Activated T-cell treated with anti-CD3 and anti-CD28 coated beads, Interleukin-2, amount 50 U/mL, for 24 hours (primary cell): ENCODE measurements around the gene SHOC1.

ENCODE experiments used
- DNase-seq: peaks from one replicate; pipeline ENCODE4 v3.0.0-alpha.2; 2020
- H3K27ac Mint-ChIP-seq: 2 replicates; pipeline ENCODE4 v1.8.0; 2020; ENCODE audit warnings: mild to moderate bottlenecking, mixed read lengths
- H3K27me3 Mint-ChIP-seq: 2 replicates; pipeline ENCODE4 v1.8.0; 2020; ENCODE audit warnings: mixed read lengths
- H3K36me3 Mint-ChIP-seq: 2 replicates; pipeline ENCODE4 v1.8.0; 2020; ENCODE audit warnings: low read depth, mixed read lengths
- H3K4me1 Mint-ChIP-seq: 2 replicates; pipeline ENCODE4 v1.8.0; 2020; ENCODE audit warnings: low read depth, mixed read lengths
- H3K4me3 Mint-ChIP-seq: 2 replicates; pipeline ENCODE4 v1.8.0; 2020; ENCODE audit warnings: mild to moderate bottlenecking, moderate library complexity, mixed read lengths
- H3K9me3 Mint-ChIP-seq: 2 replicates; pipeline ENCODE4 v1.8.0; 2020; ENCODE audit warnings: mixed read lengths

The SHOC1 gene

DNA sequence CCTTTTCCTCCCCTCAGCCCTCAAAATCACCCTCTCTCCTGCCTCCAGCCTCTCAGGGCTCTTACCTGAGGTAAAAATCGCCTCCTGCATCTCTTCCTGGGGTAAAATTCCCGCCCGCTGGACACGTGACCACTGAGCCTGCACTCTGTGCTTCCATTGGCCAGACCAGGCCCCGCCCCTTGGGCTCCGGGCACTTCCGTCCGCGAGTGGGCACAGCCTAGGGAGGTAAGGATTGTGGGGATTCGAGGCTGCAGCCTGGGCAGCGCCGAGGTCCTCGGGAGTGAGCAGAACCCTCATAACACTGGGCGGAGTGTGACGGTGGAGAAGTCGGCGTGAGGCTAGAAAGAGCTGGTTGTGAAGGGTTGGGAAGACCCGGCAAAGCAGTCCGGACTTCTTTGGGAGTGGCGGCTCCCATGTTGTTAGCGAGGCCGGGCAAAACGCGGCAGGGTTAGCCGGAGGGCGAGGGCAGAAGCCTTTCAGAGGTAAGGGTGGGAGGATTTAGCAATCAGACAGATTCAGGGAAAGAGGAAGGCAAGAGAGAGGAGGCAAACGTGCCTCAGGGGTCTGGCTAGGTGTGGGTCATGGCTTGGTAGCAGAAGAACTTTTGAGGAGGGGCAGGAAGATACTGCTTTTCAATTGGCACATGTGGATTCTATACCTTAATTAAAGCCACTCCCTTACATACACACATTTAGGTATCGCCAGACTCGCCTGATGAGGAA lies at the start of gene SHOC1:
TSS of gene SHOC1 (minus strand) at position 103 of the 722 bp plus-strand sequence. CDS start 3,519 bp downstream, outside the sequence.
- no peaks in the 10 kb centered on the region for H3K36me3 Mint-ChIP-seq
- no peaks in the 10 kb centered on the region for H3K27me3 Mint-ChIP-seq
- H3K9me3 Mint-ChIP-seq: no peaks in the 10 kb centered on the region
- no peak for DNase-seq
- no peak within 1 kb of the TSS for H3K4me3 Mint-ChIP-seq
- no peaks in the 10 kb centered on the region for H3K4me1 Mint-ChIP-seq
- no peak within 1 kb of the TSS for H3K27ac Mint-ChIP-seq

DNA sequence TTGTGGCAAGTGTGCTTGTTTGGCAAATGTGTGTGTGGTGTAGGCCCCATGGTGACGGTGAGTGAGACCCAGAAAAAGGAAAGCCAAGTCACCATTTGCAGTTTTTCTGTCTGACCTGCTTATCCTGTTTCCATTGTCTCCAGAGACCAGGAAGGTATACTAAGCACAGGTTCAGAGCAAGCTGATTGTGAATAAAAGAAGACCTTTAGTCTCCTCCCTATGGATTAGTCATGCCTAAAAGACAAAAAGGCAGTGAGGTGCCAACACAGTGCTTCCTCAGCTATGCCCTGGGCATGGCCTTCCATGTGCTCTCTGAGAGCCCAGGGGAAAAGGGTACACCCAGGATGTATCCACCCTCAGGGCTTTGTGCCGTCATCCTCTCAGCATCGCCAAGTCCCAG lies 49.2 kb upstream of the SHOC1 start:
- no peak for DNase-seq
- H3K4me3 Mint-ChIP-seq: no peak overlapping the region
- H3K4me1 Mint-ChIP-seq: peaks cover 3% of the 10 kb centered on the region
- peaks cover 3% of the 10 kb centered on the region for H3K27me3 Mint-ChIP-seq
- H3K9me3 Mint-ChIP-seq: no peaks in the 10 kb centered on the region
- H3K36me3 Mint-ChIP-seq: no peaks in the 10 kb centered on the region
- no peak overlapping the region for H3K27ac Mint-ChIP-seq

DNA sequence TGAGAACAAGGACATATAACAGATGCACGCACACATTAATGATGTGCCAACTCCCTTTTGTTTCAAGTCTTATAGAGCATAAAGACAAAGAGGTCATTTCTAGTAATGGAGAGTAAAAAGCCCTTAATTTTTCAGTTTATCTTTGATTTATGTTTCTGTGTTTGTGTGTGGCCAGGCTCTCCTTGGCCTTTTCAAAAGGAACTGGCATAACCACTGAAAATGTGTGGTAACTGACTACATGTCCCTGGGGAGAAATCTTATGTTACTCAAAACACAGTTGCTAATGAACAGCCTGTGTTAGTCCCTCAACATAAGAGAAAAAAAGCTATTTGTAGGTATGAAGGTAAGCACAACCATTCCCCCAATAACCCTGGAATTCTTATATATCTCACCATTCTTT lies 47.6 kb upstream of the SHOC1 start:
- H3K9me3 Mint-ChIP-seq: no peaks in the 10 kb centered on the region
- H3K27ac Mint-ChIP-seq: no peak overlapping the region
- no peaks in the 10 kb centered on the region for H3K36me3 Mint-ChIP-seq
- peaks cover 6% of the 10 kb centered on the region for H3K4me1 Mint-ChIP-seq
- H3K27me3 Mint-ChIP-seq: peaks cover 6% of the 10 kb centered on the region
- no peak overlapping the region for H3K4me3 Mint-ChIP-seq
- no peak for DNase-seq

DNA sequence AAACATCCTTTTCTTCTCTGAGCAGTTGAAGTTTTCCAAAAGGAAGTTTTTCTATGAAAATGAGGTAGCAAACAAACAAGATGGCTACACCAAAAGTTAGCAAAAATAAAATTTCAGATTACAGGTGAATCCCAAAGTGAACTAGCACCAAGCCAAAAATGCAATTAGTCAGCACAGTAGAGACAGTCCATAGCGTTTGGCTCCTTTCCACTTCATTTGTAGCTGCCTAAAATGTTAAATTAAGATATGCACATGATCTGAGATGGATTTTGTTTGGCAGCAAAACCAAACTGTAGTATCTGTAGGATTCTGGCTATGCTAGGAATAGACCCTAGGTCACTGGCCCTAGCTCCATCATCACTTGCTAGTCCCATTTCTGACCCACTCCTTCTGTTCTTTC lies 45.7 kb upstream of the SHOC1 start:
- no peaks in the 10 kb centered on the region for H3K9me3 Mint-ChIP-seq
- no peak overlapping the region for H3K4me3 Mint-ChIP-seq
- H3K27ac Mint-ChIP-seq: no peak overlapping the region
- no peak for DNase-seq
- H3K4me1 Mint-ChIP-seq: peaks cover 6% of the 10 kb centered on the region
- no peaks in the 10 kb centered on the region for H3K36me3 Mint-ChIP-seq
- H3K27me3 Mint-ChIP-seq: peaks cover 6% of the 10 kb centered on the region

DNA sequence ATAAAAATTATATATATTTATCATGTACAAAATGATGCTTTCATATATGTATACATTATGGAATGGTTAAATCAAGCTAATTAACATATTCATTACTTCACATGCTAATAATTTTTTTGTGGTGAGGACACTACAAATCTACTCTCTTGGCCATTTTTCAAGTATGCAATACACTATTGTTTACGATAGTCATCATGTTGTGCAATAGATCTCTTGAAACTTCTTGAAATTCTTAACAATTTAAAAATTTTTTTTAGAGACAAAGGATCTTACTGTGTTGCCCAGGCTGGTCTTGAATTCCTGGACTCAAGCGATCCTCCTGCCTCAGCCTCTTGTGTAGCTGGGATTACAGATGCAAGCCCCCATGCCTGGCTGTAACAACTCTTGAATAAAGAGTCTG lies 45.2 kb upstream of the SHOC1 start:
- Mint-ChIP-seq H3K36me3 (no peaks in the 10 kb centered on the region), H3K9me3 (no peaks in the 10 kb centered on the region), H3K4me3 (no peak overlapping the region), H3K4me1 (peaks cover 6% of the 10 kb centered on the region), H3K27me3 (peaks cover 6% of the 10 kb centered on the region), H3K27ac (no peak overlapping the region)
- no peak for DNase-seq

DNA sequence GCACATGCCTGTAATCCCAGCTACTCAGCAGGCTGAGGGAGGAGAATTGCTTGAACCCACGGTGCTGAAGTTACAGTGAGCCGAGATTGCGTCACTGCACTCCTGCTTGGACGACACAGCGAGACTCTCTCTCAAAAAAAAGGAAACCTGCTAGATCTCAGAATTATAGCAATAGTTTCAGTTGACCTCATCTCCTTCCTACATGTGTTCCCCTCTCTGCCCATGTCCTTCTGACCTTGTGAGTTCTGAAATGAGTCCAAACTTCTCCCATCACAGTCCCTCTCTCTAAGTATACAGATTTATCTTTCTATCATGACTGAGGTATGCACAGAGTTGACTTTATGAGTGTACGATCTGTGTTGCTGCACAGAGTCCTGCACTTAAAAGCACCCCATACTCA lies 44.6 kb upstream of the SHOC1 start:
- DNase-seq: no peak
- no peaks in the 10 kb centered on the region for H3K9me3 Mint-ChIP-seq
- H3K4me3 Mint-ChIP-seq: no peak overlapping the region
- H3K36me3 Mint-ChIP-seq: no peaks in the 10 kb centered on the region
- H3K27me3 Mint-ChIP-seq: peaks cover 6% of the 10 kb centered on the region
- H3K27ac Mint-ChIP-seq: peak overlapping the region; percentile 24
- H3K4me1 Mint-ChIP-seq: peaks cover 6% of the 10 kb centered on the region

DNA sequence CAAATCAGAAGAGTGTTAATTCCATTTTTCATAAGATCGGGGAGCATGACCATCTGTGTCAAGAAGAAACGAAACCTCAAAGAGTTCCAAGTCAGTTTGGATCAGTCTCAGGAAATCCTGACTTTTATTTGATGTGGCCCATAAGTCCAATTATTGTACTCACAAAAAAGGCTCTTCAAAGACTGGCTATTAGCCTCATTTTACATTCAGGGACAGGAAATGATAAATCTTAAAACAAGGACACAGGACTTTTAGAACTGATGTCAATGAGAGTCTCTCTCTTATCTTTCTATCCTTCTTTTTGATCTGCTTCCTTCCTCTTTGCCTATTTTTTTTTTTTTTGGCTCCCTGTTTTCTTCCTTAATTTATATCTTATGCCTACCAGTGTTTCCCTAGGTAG lies 43.7 kb upstream of the SHOC1 start:
- no peaks in the 10 kb centered on the region for H3K36me3 Mint-ChIP-seq
- no peaks in the 10 kb centered on the region for H3K9me3 Mint-ChIP-seq
- H3K27me3 Mint-ChIP-seq: peaks cover 6% of the 10 kb centered on the region
- peaks cover 6% of the 10 kb centered on the region for H3K4me1 Mint-ChIP-seq
- no peak for DNase-seq
- no peak overlapping the region for H3K4me3 Mint-ChIP-seq
- no peak overlapping the region for H3K27ac Mint-ChIP-seq

DNA sequence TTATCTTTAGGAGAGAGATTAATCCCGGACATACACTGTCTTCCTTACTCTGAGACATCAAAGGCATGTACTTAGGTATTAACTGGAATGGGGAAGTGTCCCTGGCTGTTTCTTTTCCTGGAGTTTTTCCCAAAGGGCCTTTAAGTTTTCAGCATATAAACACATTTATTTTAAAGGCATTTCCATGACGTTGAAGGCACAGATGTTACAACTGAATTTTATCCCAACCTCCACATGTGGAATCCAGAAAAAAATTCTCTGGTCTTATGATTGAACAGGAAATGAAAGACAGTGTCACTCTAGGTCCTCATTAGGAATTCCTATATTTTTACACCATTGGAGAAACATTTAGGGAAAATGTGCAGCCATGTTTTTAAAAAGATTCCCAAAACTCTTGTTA lies 41.6 kb upstream of the SHOC1 start:
- no peak for DNase-seq
- no peaks in the 10 kb centered on the region for H3K9me3 Mint-ChIP-seq
- no peaks in the 10 kb centered on the region for H3K36me3 Mint-ChIP-seq
- no peak overlapping the region for H3K27ac Mint-ChIP-seq
- H3K4me1 Mint-ChIP-seq: peaks cover 12% of the 10 kb centered on the region
- H3K4me3 Mint-ChIP-seq: no peak overlapping the region
- peaks cover 6% of the 10 kb centered on the region for H3K27me3 Mint-ChIP-seq

DNA sequence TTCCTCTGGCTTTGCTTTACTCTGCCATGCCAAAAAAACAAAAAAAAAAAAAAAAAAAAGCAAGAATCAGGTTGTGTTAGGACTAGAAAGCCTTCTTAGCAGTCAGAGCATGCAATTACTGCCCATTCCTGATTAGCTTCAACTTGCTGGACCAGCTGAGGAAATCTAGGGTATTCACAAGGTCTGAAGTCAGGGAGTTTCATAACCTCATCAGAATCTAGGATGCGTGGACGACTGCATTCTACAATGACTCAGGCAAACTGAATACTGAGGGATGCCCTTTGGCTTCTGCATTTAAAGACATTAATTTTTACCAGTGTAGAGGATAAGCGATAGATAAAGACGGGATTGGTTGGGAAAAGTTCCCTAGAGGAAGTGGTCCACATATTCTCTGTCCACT lies 39.2 kb upstream of the SHOC1 start:
- H3K27me3 Mint-ChIP-seq: peaks cover 3% of the 10 kb centered on the region
- peaks cover 9% of the 10 kb centered on the region for H3K4me1 Mint-ChIP-seq
- H3K27ac Mint-ChIP-seq: no peak overlapping the region
- no peak overlapping the region for H3K4me3 Mint-ChIP-seq
- H3K9me3 Mint-ChIP-seq: no peaks in the 10 kb centered on the region
- DNase-seq: no peak
- no peaks in the 10 kb centered on the region for H3K36me3 Mint-ChIP-seq

DNA sequence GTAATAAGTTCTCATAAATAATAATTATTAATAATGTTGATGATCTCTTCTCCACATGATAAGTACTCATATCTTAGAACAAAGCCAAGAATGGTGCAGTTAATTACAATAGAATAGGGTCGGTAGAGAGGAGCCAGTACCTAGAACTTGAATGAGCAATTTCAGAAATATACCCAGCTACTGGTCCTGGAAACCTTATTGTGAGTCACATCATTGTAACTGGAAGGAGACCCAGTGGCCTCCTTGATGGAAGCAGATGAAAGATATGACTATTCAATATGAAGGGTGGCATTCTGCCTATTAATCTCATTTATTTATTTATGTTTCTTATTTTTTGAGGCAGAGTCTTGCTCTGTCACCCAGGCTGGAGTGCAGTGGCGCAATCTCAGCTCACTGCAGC lies 37.7 kb upstream of the SHOC1 start:
- DNase-seq: no peak
- peaks cover 6% of the 10 kb centered on the region for H3K4me1 Mint-ChIP-seq
- H3K27ac Mint-ChIP-seq: no peak overlapping the region
- H3K9me3 Mint-ChIP-seq: no peaks in the 10 kb centered on the region
- H3K36me3 Mint-ChIP-seq: no peaks in the 10 kb centered on the region
- H3K4me3 Mint-ChIP-seq: no peak overlapping the region
- no peaks in the 10 kb centered on the region for H3K27me3 Mint-ChIP-seq

DNA sequence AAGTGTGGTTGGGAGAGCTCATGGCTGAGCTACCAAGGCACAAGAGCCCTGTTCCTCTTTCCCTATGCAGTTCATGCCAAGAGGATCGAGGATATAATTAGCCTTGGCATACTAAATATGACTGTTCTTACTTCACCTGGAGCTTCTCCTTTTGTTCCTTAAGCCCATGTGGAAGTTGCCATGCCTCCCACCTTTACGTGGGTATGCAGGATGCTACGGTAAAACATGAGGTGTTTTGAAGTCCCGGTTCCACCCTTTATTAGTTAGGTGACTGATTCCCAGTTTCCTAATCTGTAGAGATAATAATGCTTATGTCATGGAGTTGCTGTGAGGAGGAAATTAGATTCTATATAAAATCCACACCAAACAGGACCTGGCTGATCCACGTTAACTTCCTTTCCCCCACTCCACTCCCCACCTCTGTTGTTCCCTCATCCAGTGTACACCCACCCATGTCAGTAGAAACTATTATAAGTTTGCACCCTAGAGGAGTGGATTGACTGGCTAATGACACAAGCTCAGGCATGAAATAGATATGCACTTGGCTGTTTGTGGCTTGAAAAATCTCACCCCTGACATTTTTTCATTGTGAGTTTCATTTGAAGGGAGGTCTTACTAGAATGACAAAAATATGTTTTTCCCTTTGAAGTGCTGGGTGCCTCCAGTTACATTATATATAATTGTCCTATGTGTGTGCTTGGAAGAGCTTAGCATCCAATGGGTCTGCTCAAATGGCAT lies 36.8 kb upstream of the SHOC1 start:
- Mint-ChIP-seq H3K9me3 (no peaks in the 10 kb centered on the region), H3K4me1 (peaks cover 6% of the 10 kb centered on the region), H3K36me3 (no peaks in the 10 kb centered on the region), H3K4me3 (no peak overlapping the region), H3K27ac (no peak overlapping the region), H3K27me3 (no peaks in the 10 kb centered on the region)
- no peak for DNase-seq

DNA sequence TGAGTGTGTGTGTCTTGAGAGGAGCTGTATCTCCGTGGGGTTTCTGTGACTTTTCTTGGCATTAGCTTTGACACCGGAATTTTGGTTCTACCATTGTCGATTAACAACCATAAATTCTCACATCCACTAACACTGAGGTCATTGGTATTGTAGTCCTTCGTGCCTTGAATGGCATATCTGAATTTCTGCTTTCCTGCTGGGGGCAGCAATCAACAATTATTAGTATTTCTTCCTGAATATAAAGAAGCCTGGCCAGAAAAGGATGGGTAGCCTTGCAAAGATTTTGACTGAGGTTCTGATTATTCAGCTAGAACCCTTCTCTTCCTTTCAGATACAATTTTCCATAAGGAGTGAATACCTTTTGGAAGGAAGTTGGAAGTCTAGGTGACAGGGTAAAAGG lies 33.5 kb upstream of the SHOC1 start:
- Mint-ChIP-seq H3K4me1 (peaks cover 6% of the 10 kb centered on the region), H3K4me3 (no peak overlapping the region), H3K27me3 (no peaks in the 10 kb centered on the region), H3K9me3 (no peaks in the 10 kb centered on the region), H3K27ac (no peak overlapping the region), H3K36me3 (no peaks in the 10 kb centered on the region)
- no peak for DNase-seq

DNA sequence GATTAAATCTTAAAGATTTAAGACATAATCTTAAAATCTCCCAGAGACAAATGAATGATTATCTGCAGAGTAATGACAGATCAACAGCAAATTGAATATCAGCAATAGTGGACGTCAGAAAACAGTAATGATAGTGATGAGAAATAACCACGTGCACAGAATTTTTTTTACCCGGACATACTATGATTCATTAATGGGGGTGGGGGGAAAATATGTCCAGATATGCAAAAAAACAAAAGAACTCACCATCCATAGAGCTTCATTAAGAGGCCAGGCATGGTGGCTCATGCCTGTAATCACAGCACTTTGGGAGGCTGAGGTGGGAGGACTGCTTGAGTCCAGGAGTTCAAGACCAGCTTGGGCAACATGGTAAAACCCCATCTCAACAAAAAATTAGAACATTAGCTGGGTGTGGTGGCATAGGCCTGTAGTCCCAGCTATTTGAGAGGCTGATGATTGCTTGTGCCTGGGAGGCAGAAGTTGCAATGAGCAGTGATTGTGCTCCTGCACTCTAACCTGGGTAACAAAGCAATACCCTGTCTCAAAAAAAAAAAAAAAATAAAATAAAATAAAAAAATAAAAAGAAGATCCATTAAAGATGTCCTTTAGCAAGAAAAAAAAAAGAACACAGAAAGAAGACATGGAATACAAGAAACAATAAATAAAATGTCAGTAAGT lies 30.9 kb upstream of the SHOC1 start:
- Mint-ChIP-seq H3K4me3 (no peak overlapping the region), H3K4me1 (no peaks in the 10 kb centered on the region), H3K9me3 (no peaks in the 10 kb centered on the region), H3K27me3 (no peaks in the 10 kb centered on the region), H3K36me3 (no peaks in the 10 kb centered on the region), H3K27ac (no peak overlapping the region)
- DNase-seq: no peak

DNA sequence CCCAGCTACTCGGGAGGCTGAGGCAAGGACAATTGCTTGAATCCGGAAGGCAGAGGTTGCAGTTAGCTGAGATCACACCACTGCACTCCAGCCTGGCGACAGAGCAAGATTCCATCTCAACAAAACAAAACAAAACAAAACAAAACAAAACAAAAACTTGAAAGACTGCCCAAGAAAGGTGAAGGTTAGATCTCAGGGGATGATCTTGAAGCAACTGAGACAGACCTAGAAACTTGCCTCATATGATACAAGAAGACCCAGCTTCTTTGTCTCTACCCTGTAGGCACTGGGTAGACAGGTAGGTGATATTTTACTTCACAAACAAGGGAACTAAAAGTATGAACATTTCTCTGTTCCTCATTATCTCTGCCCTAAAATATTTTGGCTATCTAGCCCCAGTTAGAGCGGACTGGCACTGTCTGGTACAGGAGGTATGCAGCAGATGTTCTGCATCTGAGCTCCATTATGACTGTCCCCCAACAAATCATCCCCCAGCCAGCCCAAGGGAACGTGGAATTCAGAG lies 26.3 kb upstream of the SHOC1 start:
- Mint-ChIP-seq H3K4me1 (no peaks in the 10 kb centered on the region), H3K27ac (no peak overlapping the region), H3K27me3 (no peaks in the 10 kb centered on the region), H3K36me3 (no peaks in the 10 kb centered on the region), H3K4me3 (no peak overlapping the region), H3K9me3 (no peaks in the 10 kb centered on the region)
- DNase-seq: no peak

DNA sequence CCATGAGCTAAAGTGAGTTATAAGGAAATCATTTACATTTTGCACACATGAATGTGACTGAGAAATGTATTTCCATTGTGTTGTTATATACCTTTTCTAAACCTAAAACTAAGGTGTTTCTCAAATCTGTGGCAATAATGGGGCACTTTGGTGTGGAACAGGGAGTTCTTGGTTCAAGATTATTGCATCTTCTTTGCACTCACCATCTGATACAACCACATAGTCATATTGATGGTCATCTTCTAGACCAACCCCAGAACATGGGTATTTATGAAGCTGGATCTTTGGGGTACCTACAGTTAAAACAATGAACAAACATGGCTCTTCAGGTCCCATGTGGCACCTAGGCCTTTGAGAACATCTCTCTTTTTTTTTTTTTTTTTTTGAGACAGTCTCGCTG lies 24.6 kb upstream of the SHOC1 start:
- Mint-ChIP-seq H3K36me3 (no peaks in the 10 kb centered on the region), H3K4me3 (no peak overlapping the region), H3K4me1 (no peaks in the 10 kb centered on the region), H3K27ac (no peak overlapping the region), H3K27me3 (no peaks in the 10 kb centered on the region), H3K9me3 (no peaks in the 10 kb centered on the region)
- no peak for DNase-seq
